NT2/D1 (cell line): Measurements from ENCODE around the gene LIN37.

Source experiments
- DNase-seq: peaks from one replicate; pipeline ENCODE4 v3.0.0-alpha.2; 2011; ENCODE audit warnings: low read depth, low spot score
- H3K27me3 ChIP-seq: 2 replicates; pipeline ENCODE4 v1.6.0; 2011; ENCODE audit warnings: mild to moderate bottlenecking; ENCODE audit not compliant: insufficient read length, insufficient read depth
- H3K36me3 ChIP-seq: 2 replicates; pipeline ENCODE4 v1.6.1; 2011; ENCODE audit warnings: mild to moderate bottlenecking, low read length, mixed read lengths; ENCODE audit not compliant: insufficient read depth, insufficient read length
- H3K4me1 ChIP-seq: 2 replicates; pipeline ENCODE4 v1.5.1; 2011; ENCODE audit not compliant: insufficient read depth, insufficient read length
- H3K4me3 ChIP-seq: 2 replicates; pipeline ENCODE4 v1.5.1; 2011; ENCODE audit warnings: low read depth; ENCODE audit not compliant: insufficient read length
- H3K9ac ChIP-seq: 2 replicates; pipeline ENCODE4 v1.6.0; 2011; ENCODE audit warnings: low read depth; ENCODE audit not compliant: insufficient read length
- H3K9me3 ChIP-seq: 2 replicates; pipeline ENCODE4 v1.5.1; 2011; ENCODE audit warnings: mild to moderate bottlenecking, low read length; ENCODE audit not compliant: insufficient read depth
- SUZ12 ChIP-seq: IDR thresholded peaks from 2 replicates; pipeline ENCODE4 v1.6.1; 2011; ENCODE audit not compliant: insufficient read length, insufficient read depth; ENCODE audit errors: extremely low read depth
- YY1 ChIP-seq: IDR thresholded peaks from 2 replicates; pipeline ENCODE4 v1.6.1; 2011; ENCODE audit not compliant: insufficient read length, insufficient read depth
- ZNF274 ChIP-seq: IDR thresholded peaks from 2 replicates; pipeline ENCODE4 v1.6.1; 2011; ENCODE audit warnings: mild to moderate bottlenecking, low read depth, low read length

LIN37 gene

DNA sequence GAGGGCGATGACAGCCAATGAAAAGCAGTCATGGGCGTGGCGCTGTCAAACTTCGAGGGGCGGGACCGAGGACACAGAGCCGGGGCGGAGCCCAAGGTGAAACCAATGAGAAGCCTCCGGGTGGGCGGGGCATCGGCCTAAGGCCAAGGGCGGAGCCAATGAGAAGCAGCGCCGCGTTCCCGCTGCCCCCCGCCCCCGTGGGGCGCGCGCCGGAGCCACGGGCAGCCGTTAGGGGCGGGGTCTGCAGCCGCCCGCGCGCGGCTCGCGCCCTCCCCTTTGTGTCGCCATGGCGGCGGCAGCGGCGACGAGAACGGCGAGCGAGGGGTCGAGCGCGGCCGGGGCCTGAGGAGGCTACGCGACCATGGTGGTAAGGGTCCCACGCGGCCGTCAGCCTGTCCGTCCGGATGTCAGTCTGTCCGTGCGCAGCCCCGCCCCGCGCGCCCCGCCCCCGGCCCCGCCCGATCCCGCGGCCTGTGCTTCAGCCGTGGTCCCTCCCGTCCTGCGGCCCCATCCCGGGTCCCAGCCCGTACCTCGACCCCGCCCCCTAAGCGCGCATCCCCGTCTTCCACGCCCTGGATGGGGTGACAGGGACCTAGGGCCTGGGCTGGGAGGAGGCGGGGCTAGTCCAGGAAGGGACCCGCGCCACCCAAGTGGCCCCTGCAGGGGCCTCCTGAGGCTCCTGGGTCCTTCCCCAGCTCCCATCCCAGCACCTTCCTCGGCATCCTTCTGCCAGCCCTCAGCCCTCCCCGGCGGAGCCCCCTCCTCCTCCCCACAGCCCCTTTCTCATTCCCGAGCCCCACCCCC, 27.1 kb downstream of the LIN37 start, which contains the start of gene ARHGAP33:
Gene ARHGAP33, plus strand, starts transcription at position 267 of the 804 bp plus-strand sequence. Its CDS starts 95 bp downstream, at position 362.
- Histone ChIP-seq H3K4me3 (peak within 1 kb of the TSS; percentile 51), H3K36me3 (no peaks in the 10 kb centered on the region), H3K9me3 (no peaks in the 10 kb centered on the region), H3K9ac (peak within 1 kb of the TSS; percentile 56), H3K4me1 (peaks cover 15% of the 10 kb centered on the region), H3K27me3 (peaks cover 25% of the 10 kb centered on the region)
- DNase-seq: peak; percentile 87
- TF ChIP-seq ZNF274 (no peak), SUZ12 (no peak), YY1 (no peak)

DNA sequence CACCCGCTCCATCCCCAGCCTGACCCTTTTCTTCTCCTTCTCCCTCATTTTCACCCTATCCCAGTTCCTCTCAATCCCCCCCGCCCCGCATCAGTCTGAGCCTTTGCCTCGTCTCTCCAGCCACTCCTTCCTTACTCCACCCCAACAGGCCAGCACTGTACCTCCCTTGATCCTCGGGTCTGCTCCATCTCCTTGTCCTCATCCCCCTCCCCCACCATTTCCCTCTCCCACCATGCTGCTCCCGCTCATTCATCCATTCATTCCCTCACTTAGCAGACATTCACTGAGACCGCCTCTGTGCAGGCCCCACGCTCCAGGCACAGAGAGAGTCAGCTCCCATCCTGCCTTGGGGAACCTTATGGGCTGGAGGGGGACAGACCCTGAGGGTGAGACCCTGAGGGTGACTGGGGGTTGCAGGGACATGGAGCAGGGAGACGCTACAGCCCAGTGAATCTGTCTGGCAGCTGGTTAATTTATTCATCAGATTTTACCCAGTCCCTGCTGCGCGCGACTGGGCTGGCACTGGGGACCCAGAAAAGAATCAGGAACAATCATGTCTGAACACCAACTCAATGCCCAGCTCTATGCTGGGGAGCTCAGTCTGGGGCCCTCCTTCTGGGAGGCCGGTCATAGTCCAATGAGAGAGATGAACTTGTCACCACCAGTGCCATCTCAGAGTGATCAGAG, 27.9 kb downstream of the LIN37 start:
- H3K4me3 ChIP-seq: no peak overlapping the region
- TF ChIP-seq ZNF274: no peak
- TF ChIP-seq SUZ12: no peak
- TF ChIP-seq YY1: no peak
- no peak for DNase-seq

DNA sequence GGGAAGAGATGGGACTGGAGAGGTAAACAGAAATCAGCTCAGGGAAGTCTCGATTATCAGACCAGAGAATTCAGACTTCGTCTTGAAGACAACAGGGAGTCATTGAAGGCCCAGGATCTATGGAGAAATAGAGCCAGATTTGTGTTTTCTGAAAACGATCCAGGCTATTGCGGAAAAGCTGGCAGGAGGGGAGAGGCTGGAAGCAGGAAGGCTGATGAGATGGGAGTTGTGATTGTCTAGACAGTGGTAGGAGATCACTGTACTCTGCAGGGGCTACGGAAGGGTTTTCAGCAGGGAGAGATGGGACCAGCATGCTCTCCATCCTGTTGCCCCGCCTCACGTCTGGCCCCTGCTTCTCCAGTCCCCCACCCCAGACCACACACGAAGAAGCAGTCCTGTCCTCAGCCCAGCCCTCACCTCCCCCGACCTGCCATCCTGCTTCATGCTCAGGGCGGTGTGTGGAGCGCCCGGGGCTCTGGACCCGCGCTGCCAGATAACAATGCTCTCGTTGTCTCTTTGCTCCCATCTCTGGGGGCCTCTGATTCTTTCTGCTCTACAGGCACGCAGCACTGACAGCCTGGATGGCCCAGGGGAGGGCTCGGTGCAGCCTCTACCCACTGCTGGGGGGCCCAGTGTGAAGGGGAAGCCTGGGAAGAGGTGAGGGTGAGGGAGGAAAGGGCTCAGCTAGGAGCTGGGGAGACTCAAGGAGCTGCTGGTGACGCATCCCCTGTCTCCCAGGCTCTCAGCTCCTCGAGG, 28.9 kb downstream of the LIN37 start:
- no peaks in the 10 kb centered on the region for H3K36me3 ChIP-seq
- H3K27me3 ChIP-seq: peaks cover 25% of the 10 kb centered on the region
- H3K9me3 ChIP-seq: no peaks in the 10 kb centered on the region
- TF ChIP-seq SUZ12 (no peak), YY1 (no peak), ZNF274 (no peak)
- H3K4me1 ChIP-seq: peaks cover 22% of the 10 kb centered on the region
- peak overlapping the region; percentile 51 for H3K9ac ChIP-seq
- H3K4me3 ChIP-seq: no peak overlapping the region
- DNase-seq: peak; percentile 40

More for the DNA sequence above, 27.9 kb downstream of the LIN37 start:
- peaks cover 16% of the 10 kb centered on the region for H3K4me1 ChIP-seq
- no peak overlapping the region for H3K9ac ChIP-seq
- peaks cover 25% of the 10 kb centered on the region for H3K27me3 ChIP-seq
- H3K9me3 ChIP-seq: no peaks in the 10 kb centered on the region
- no peaks in the 10 kb centered on the region for H3K36me3 ChIP-seq

DNA sequence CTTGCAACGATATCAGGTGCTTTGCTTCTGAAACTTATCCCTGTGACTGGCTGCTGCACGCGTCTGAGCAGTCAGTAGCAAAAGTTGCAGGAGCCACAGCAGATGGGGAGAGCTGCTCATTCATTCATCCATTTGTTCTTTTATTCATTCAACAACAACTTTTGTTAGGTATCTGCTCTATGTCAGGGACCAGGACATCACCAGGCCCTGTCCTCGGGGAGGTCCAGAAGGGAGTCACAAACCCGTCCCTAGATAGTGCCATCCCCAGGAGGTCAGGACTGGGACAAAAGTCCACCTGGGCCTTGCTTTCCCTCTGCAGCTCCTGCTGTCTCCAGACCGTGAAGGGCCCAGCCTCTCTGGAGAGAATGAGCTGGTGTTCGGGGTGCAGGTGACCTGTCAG, 29.6 kb downstream of the LIN37 start:
- DNase-seq: no peak
- no peak overlapping the region for H3K4me3 ChIP-seq
- H3K9ac ChIP-seq: peak overlapping the region; percentile 21
- TF ChIP-seq YY1 (no peak), SUZ12 (no peak), ZNF274 (no peak)
- peaks cover 22% of the 10 kb centered on the region for H3K4me1 ChIP-seq
- peaks cover 25% of the 10 kb centered on the region for H3K27me3 ChIP-seq
- H3K36me3 ChIP-seq: no peaks in the 10 kb centered on the region
- H3K9me3 ChIP-seq: no peaks in the 10 kb centered on the region

DNA sequence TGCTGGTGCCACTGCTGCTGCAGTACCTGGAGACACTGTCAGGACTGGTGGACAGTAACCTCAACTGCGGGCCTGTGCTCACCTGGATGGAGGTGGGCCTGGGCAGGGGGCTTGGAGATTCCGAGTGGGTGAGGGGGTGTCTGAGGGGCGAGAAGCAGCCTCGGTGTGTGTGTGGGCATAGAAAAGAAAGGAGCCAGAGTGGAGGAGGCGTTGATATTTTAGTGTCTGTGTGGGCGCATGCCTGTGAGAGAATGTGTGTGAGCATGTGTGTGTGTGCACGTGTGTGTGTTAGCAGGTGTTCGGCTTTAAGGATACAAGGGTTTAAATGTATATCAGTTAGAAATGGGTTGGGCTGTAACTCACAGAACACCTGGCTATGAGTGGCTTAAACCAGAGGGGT, 30.7 kb downstream of the LIN37 start:
- H3K9ac ChIP-seq: no peak overlapping the region
- H3K27me3 ChIP-seq: peaks cover 24% of the 10 kb centered on the region
- H3K4me3 ChIP-seq: no peak overlapping the region
- no peak for DNase-seq
- H3K4me1 ChIP-seq: peaks cover 23% of the 10 kb centered on the region
- no peaks in the 10 kb centered on the region for H3K36me3 ChIP-seq
- no peaks in the 10 kb centered on the region for H3K9me3 ChIP-seq
- TF ChIP-seq ZNF274 (no peak), YY1 (no peak), SUZ12 (no peak)

DNA sequence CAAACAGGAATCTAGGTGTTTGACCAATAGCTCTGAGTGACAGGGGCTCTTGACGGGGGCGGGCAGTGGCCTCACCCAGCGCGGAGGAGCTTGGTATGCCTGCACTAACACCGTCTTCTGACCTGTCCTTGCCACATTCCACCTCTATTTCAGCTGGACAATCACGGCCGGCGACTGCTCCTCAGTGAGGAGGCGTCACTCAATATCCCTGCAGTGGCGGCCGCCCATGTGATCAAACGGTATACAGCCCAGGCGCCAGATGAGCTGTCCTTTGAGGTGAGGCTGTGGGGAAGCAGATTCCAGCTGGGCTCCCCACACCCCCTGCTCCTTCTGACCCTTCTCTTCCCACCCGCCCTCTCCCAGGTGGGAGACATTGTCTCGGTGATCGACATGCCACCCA, 31.7 kb downstream of the LIN37 start:
- H3K4me1 ChIP-seq: peaks cover 20% of the 10 kb centered on the region
- H3K27me3 ChIP-seq: peaks cover 18% of the 10 kb centered on the region
- no peak for DNase-seq
- no peaks in the 10 kb centered on the region for H3K9me3 ChIP-seq
- TF ChIP-seq ZNF274 (no peak), SUZ12 (no peak), YY1 (no peak)
- H3K4me3 ChIP-seq: no peak overlapping the region
- H3K9ac ChIP-seq: no peak overlapping the region
- no peaks in the 10 kb centered on the region for H3K36me3 ChIP-seq
